CD4-positive, alpha-beta memory T cell (primary cell): ENCODE data around the gene WWC1. TPM values are rescaled to one million over a fixed set of nuclear protein-coding genes. Genes with fewer than 3 reads are reported as not detected.

Experiments
- CTCF ChIA-PET: fragments of 350-600 bp; sonication (Branson Sonifier 250); formaldehyde crosslinking; loops from one replicate; lab custom pipeline; 2021; ENCODE audit warnings: inconsistent platforms; ENCODE audit not compliant: partially characterized antibody; lab: Charles Lee
- POLR2A ChIA-PET: fragments of 350-600 bp; sonication (Branson Sonifier 250); formaldehyde crosslinking; loops from one replicate; lab custom pipeline; 2021; ENCODE audit not compliant: partially characterized antibody; lab: Charles Lee
- DNase-seq, 5 donors: peaks; one replicate each; pipeline versions ENCODE4 v3.0.0 to v3.0.0-alpha.2; 2020 to 2022; ENCODE audit warnings: mixed read lengths in 1 of 5
- H3K27ac ChIP-seq: one replicate; pipeline ENCODE4 v1.7.0; 2013; ENCODE audit warnings: low read depth, low read length
- H3K27me3 ChIP-seq: 2 replicates; pipeline ENCODE4 v1.7.0; 2013; ENCODE audit warnings: mild to moderate bottlenecking, low read length, moderate library complexity; ENCODE audit not compliant: insufficient read depth
- H3K36me3 ChIP-seq: 2 replicates; pipeline ENCODE4 v1.7.0; 2013; ENCODE audit warnings: mild to moderate bottlenecking, low read length, moderate library complexity; ENCODE audit not compliant: insufficient read depth
- H3K4me1 ChIP-seq: 2 replicates; pipeline ENCODE4 v1.7.0; 2013; ENCODE audit warnings: mild to moderate bottlenecking, low read length, moderate library complexity; ENCODE audit not compliant: insufficient read depth
- H3K4me3 ChIP-seq, 2 donors: one replicate each; pipeline ENCODE4 v1.7.0; 2013; ENCODE audit warnings: low read length in 2 of 2, mild to moderate bottlenecking in 1 of 2
- H3K9me3 ChIP-seq, 2 donors: one replicate each; pipeline ENCODE4 v1.7.0; 2013; ENCODE audit warnings: low read length in 2 of 2, control low read depth in 1 of 2; ENCODE audit not compliant: control insufficient read depth in 1 of 2
- H3K27ac Mint-ChIP-seq, 7 donors: one replicate each; pipeline ENCODE4 v1.8.0; 2020 to 2021; ENCODE audit warnings: mixed read lengths in 7 of 7, mild to moderate bottlenecking in 6 of 7, inconsistent platforms in 3 of 7, moderate library complexity in 3 of 7
- H3K27me3 Mint-ChIP-seq, 2 donors: one replicate each; pipeline ENCODE4 v1.8.0; 2020 to 2021; ENCODE audit warnings: mixed read lengths in 2 of 2
- H3K36me3 Mint-ChIP-seq, 2 donors: one replicate each; pipeline ENCODE4 v1.8.0; 2020 to 2021; ENCODE audit warnings: mixed read lengths in 2 of 2, inconsistent platforms in 1 of 2, mild to moderate bottlenecking in 1 of 2
- H3K4me1 Mint-ChIP-seq, 4 donors: one replicate each; pipeline ENCODE4 v1.8.0; 2020 to 2021; ENCODE audit warnings: mixed read lengths in 4 of 4, mild to moderate bottlenecking in 1 of 4
- H3K4me3 Mint-ChIP-seq, 8 donors: one replicate each; pipeline ENCODE4 v1.8.0; 2020 to 2021; ENCODE audit warnings: mixed read lengths in 8 of 8, mild to moderate bottlenecking in 7 of 8, moderate library complexity in 6 of 8, inconsistent platforms in 3 of 8
- H3K9me3 Mint-ChIP-seq, 8 donors: one replicate each; pipeline ENCODE4 v1.8.0; 2020 to 2021; ENCODE audit warnings: mixed read lengths in 8 of 8, mild to moderate bottlenecking in 5 of 8, inconsistent platforms in 3 of 8, moderate library complexity in 1 of 8
- intact Hi-C: fragments of 100-400 bp; cut with micrococcal nuclease; formaldehyde crosslinking; loops from one replicate; pipeline ENCODE4 v1.15.1; 2023
- polyA plus RNA-seq, 2 donors: library from polyadenylated mRNA; unstranded; fragments of 300-500 nt; fragmentation: Illumina TruSeq; gene quantifications; one replicate each; pipeline ENCODE4 v1.2.3, GENCODE V29; 2021
- total RNA-seq, 2 experiments: library from RNA; stranded (reverse); gene quantifications; one replicate each; pipeline ENCODE4 v1.2.3, GENCODE V29; 2021

The WWC1 gene
- total and polyA plus RNA-seq, 4 experiments from 2014 or later, result 0.22 to 2.7 (median 1.5) TPM

DNA sequence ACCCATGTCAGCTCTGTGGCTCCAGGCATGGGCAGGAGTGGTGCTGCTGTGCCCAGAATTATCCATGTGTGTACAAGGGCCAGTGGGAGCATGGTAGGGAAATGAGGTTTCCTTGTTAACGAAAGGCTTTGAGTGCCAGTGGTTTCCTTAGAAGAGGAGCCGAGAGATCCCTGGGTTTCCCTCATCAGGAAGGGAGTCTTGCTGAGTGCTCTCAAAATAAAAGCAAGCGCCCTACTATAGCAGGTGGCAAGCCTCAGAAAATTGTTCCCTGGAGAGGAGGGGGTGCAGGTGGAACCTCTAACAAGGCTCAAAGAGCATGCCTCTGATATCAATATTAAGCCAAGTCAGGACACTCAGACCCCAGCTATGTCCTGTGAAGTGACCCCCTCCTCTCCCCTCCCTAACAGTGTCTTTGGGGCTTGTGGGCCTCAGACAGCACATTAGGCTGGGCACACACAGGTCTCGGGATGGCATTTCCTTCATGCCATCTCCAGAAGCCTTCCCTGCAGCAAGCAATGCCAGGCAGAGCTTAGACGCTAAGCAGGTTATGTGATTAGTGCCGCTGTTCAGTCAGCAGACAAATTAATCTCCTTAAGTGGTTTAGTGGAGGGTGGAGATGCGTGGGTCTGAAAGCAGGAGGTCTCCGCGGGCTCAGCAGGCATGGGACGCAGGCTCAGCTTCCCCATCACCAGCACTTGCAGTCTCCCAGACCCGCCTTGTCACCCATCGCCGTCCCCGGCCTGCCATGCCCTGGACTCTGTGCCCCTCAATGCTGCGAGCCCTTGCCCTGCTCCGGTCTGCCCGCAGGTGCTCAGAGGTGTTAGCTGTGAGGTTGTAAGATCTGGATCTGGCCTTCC is 134.8 kb downstream of the WWC1 start:
- Histone ChIP-seq H3K4me3 (no peak overlapping the region), H3K9me3 (no peaks in the 10 kb centered on the region), H3K4me1 (no peaks in the 10 kb centered on the region), H3K27ac (no peak overlapping the region), H3K36me3 (no peaks in the 10 kb centered on the region), H3K27me3 (no peaks in the 10 kb centered on the region)
- POLR2A ChIA-PET, result no interaction called here
- no peaks in the 10 kb centered on the region for H3K36me3 Mint-ChIP-seq
- CTCF ChIA-PET, result no interaction called here
- H3K4me3 Mint-ChIP-seq, result no peak overlapping the region
- no peaks in the 10 kb centered on the region for H3K27me3 Mint-ChIP-seq
- no peaks in the 10 kb centered on the region for H3K4me1 Mint-ChIP-seq
- H3K9me3 Mint-ChIP-seq, result peaks cover 0 to 2% (median 0%) of the 10 kb centered on the region in 8 donors
- intact Hi-C loops, result no loop called here
- no peak overlapping the region for H3K27ac Mint-ChIP-seq
- no peak for DNase-seq

DNA sequence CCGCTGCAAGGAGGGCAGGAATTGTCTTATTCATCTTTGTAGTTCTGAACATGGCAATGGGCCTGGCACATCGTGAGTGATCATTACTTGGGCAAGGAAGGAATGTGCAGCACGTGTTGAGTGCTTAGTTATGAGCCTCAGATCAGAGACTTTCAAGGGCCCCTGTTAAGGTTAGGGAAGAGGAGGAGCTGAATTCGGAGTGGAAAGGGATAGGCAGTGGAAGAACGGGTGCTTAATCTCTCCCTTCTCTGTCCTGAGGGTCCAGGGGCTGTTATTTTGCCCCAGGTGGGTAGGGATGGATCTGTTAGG is 135.4 kb downstream of the WWC1 start:
- H3K4me3 Mint-ChIP-seq, result no peak overlapping the region
- H3K4me1 Mint-ChIP-seq, result no peaks in the 10 kb centered on the region
- H3K4me3 ChIP-seq, result no peak overlapping the region
- no peak overlapping the region for H3K27ac ChIP-seq
- H3K27ac Mint-ChIP-seq, result no peak overlapping the region
- no peaks in the 10 kb centered on the region for H3K27me3 Mint-ChIP-seq
- H3K9me3 Mint-ChIP-seq, result peaks cover 0 to 2% (median 0%) of the 10 kb centered on the region in 8 donors
- intact Hi-C loops, result no loop called here
- H3K4me1 ChIP-seq, result no peaks in the 10 kb centered on the region
- no peaks in the 10 kb centered on the region for H3K9me3 ChIP-seq
- CTCF ChIA-PET, result no interaction called here
- no peaks in the 10 kb centered on the region for H3K36me3 Mint-ChIP-seq
- POLR2A ChIA-PET, result no interaction called here
- no peaks in the 10 kb centered on the region for H3K27me3 ChIP-seq
- DNase-seq, result no peak
- H3K36me3 ChIP-seq, result no peaks in the 10 kb centered on the region

DNA sequence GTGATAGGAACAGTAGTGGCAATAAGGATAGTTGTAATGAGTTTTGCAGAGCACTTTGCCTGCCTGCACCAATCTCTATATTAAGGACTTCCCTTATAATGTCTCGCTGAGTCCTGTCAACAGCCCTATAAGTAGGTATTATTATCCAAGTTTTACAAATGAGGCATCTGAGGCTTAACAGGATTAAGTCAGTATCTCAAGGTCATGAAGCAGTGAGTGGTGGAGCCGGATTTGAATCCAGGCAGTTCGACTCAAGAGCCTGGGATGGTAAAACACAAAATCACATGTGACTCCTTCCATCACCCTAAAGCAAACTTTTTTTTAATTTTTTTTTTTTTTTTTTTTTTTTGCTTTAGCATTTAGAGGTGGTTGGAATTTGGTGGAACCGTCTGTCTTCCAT is 135.8 kb downstream of the WWC1 start:
- Mint-ChIP-seq H3K27ac (no peak overlapping the region), H3K9me3 (peaks cover 0 to under 1% (median 0%) of the 10 kb centered on the region in 8 donors), H3K4me3 (no peak overlapping the region), H3K27me3 (no peaks in the 10 kb centered on the region), H3K4me1 (no peaks in the 10 kb centered on the region), H3K36me3 (no peaks in the 10 kb centered on the region)
- Histone ChIP-seq H3K4me3 (no peak overlapping the region), H3K9me3 (no peaks in the 10 kb centered on the region), H3K36me3 (no peaks in the 10 kb centered on the region), H3K4me1 (no peaks in the 10 kb centered on the region), H3K27me3 (no peaks in the 10 kb centered on the region), H3K27ac (no peak overlapping the region)
- ChIA-PET POLR2A (no interaction called here), CTCF (no interaction called here)
- intact Hi-C loops, result no loop called here
- no peak for DNase-seq

DNA sequence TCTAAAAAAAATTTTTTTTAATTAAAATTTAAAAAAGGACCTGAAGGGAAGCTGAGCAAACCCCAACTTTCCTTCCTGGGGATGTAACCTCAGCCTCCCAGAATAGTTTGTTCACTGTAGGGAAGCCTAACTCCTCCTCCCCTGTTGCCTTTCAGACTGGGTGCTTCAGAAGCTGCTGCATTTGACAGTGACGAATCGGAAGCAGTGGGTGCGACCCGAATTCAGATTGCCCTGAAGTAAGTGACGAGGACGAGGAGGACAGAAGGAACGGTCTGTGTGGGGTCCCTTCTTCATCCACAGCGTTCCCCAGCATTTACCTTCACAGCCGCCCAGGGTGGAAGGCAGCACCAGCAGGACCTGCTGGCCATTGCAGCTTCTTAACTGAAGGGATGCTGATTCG is 137.1 kb downstream of the WWC1 start:
- H3K4me1 Mint-ChIP-seq, result peaks cover 0 to 6% (median 0%) of the 10 kb centered on the region in 4 donors
- ChIA-PET POLR2A (no interaction called here), CTCF (interaction anchor here (1.3 kb wide), 1 partner anchor 9 kb away, joined by 4 read pairs; no protein-coding TSS in a partner anchor)
- intact Hi-C loops, result no loop called here
- Histone ChIP-seq H3K4me3 (no peak overlapping the region), H3K4me1 (no peaks in the 10 kb centered on the region), H3K27ac (no peak overlapping the region), H3K36me3 (no peaks in the 10 kb centered on the region), H3K9me3 (no peaks in the 10 kb centered on the region), H3K27me3 (no peaks in the 10 kb centered on the region)
- H3K4me3 Mint-ChIP-seq, result no peak overlapping the region
- no peaks in the 10 kb centered on the region for H3K27me3 Mint-ChIP-seq
- DNase-seq, result no peak
- no peak overlapping the region for H3K27ac Mint-ChIP-seq
- H3K9me3 Mint-ChIP-seq, result peaks cover 0 to 2% (median 0%) of the 10 kb centered on the region in 8 donors
- no peaks in the 10 kb centered on the region for H3K36me3 Mint-ChIP-seq

DNA sequence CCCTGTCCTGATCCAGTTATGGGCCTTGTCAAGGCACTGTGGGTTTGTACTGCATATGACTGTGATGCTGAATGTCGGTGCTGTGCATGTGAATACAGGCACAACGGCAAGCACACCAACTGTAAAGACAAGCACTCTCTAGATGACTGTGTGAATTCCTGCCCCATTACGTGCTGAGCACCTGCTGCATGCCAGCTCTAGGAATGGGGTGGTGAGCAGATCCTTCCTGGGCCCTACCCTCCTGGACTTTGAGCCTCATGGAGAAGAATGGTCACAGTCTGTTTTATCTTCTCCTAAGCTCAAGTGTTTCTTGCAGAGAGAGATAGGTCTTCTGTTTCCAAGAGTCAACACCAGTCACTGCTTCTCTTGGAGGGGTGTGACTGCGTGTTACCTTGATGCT is 138.9 kb downstream of the WWC1 start:
- Histone ChIP-seq H3K9me3 (no peaks in the 10 kb centered on the region), H3K27me3 (no peaks in the 10 kb centered on the region), H3K36me3 (no peaks in the 10 kb centered on the region), H3K27ac (no peak overlapping the region), H3K4me1 (no peaks in the 10 kb centered on the region), H3K4me3 (no peak overlapping the region)
- Mint-ChIP-seq H3K27ac (no peak overlapping the region), H3K36me3 (peaks cover 0 to 7% of the 10 kb centered on the region in 2 donors), H3K4me1 (peaks cover 0 to 6% (median 0%) of the 10 kb centered on the region in 4 donors), H3K4me3 (no peak overlapping the region), H3K9me3 (peaks cover 0 to 2% (median 0%) of the 10 kb centered on the region in 8 donors), H3K27me3 (no peaks in the 10 kb centered on the region)
- intact Hi-C loops, result no loop called here
- ChIA-PET POLR2A (no interaction called here), CTCF (no interaction called here)
- no peak for DNase-seq

- Mint-ChIP-seq H3K27ac (no peak overlapping the region), H3K9me3 (peaks cover 0 to 2% (median 0%) of the 10 kb centered on the region in 8 donors), H3K36me3 (peaks cover 0 to 15% of the 10 kb centered on the region in 2 donors), H3K4me3 (no peak overlapping the region), H3K27me3 (no peaks in the 10 kb centered on the region), H3K4me1 (peaks cover 0 to 6% (median 0%) of the 10 kb centered on the region in 4 donors)
- CTCF ChIA-PET, result interaction anchor here (2.0 kb wide), 1 partner anchor 11 kb away, joined by 5 read pairs; no protein-coding TSS in a partner anchor
- intact Hi-C loops, result no loop called here
- DNase-seq, result no peak
- Histone ChIP-seq H3K36me3 (no peaks in the 10 kb centered on the region), H3K9me3 (no peaks in the 10 kb centered on the region), H3K27me3 (no peaks in the 10 kb centered on the region), H3K4me3 (no peak overlapping the region), H3K27ac (no peak overlapping the region), H3K4me1 (no peaks in the 10 kb centered on the region)
- POLR2A ChIA-PET, result no interaction called here
Observed at GRCh38 chr5:168432903-168433302, 141.5 kb downstream of the WWC1 start.

DNA sequence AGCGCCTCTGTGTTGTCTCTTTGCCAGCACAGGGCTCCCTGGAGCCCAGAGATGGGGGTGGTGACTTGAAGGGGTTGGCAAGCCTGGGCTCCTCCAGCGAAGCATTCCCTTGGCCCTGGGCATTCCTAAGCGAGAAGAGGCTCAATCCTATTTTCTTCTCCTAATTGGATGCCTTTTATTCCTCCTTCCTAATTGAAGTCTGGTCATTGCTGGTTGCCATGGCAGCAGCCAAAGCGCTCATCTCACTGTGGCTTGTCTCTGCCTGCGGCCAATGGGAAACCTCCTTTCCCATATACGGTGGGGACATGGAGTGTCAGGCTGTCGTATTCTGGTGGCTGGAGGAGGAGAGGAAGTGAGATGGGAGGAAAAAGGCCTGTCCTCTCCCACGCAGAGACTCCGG is 142.6 kb downstream of the WWC1 start:
- no peaks in the 10 kb centered on the region for H3K27me3 Mint-ChIP-seq
- H3K4me3 Mint-ChIP-seq, result no peak overlapping the region
- ChIA-PET CTCF (interaction anchor here (1.0 to 2.0 kb wide), 2 partner anchors 12 to 156 kb away, joined by 3 to 5 read pairs; no protein-coding TSS in a partner anchor), POLR2A (no interaction called here)
- Histone ChIP-seq H3K4me3 (no peak overlapping the region), H3K4me1 (no peaks in the 10 kb centered on the region), H3K9me3 (no peaks in the 10 kb centered on the region), H3K27ac (no peak overlapping the region), H3K27me3 (no peaks in the 10 kb centered on the region), H3K36me3 (no peaks in the 10 kb centered on the region)
- peaks cover 0 to 15% of the 10 kb centered on the region in 2 donors for H3K36me3 Mint-ChIP-seq
- no peak for DNase-seq
- H3K27ac Mint-ChIP-seq, result no peak overlapping the region
- H3K9me3 Mint-ChIP-seq, result peaks cover 0 to 2% (median 0%) of the 10 kb centered on the region in 8 donors
- intact Hi-C loops, result no loop called here
- peaks cover 0 to 6% (median 0%) of the 10 kb centered on the region in 4 donors for H3K4me1 Mint-ChIP-seq
